Measurements from ENCODE around the gene HIVEP3.
"Not testable (repeated sequence)": the region's sequence is repeated elsewhere in the genome, so short reads cannot be mapped to it uniquely, and the experiment has no call there.

The HIVEP3 gene

DNA sequence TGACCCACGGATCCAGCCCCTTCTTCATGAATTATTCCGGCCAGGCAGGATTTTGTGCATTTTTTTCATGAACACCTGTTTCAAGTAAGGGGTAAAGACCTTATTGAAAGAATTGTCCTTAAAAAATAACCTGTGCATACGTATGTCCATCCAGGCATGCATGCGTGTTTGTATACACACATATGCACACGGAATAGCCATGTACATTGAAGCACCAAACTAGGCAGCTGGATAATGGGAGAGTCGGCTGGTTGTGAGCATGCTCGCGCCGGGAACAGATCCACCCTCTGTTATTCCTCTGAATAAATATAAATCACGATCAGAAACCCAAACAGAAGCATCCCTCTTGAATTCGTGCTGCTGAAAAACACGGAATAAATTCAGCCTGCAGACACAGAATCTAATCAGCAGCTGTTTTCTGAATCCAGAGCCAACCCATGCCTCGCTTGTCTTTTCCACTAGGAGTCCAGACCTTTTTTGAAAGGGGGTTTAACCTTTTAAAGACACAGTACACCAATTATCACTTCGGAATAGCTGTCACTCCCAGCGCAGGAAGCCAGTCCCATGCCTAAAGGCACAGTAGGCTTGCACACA is at the start of gene HIVEP3:
HIVEP3 (minus strand) TSS at position 473 of the 594 bp plus-strand sequence.
- DNase-seq, result peak; percentile 28

- DNase-seq, result no peak
These were observed 45.7 kb upstream of the HIVEP3 start for GRCh38 chr1:41964400-41964799.

DNA sequence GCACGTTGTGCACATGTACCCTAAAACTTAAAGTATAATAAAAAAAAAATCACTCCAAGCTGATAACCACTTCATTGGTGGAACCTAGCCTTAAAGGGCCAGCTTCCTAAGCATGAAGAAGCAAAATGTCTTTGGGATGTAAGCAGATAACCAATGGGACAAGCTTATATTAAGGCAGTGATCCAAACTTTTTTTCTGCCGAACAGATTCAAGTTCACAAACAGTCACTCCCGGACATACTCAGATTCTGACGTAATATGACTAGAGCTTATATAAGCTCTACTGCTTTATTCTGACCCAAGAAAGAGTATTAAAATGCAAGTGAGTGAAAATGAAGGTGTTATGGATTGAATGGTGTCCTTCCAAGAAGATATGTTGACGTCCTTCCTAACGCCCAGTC is 44.9 kb upstream of the HIVEP3 start:
- DNase-seq, result no peak

DNA sequence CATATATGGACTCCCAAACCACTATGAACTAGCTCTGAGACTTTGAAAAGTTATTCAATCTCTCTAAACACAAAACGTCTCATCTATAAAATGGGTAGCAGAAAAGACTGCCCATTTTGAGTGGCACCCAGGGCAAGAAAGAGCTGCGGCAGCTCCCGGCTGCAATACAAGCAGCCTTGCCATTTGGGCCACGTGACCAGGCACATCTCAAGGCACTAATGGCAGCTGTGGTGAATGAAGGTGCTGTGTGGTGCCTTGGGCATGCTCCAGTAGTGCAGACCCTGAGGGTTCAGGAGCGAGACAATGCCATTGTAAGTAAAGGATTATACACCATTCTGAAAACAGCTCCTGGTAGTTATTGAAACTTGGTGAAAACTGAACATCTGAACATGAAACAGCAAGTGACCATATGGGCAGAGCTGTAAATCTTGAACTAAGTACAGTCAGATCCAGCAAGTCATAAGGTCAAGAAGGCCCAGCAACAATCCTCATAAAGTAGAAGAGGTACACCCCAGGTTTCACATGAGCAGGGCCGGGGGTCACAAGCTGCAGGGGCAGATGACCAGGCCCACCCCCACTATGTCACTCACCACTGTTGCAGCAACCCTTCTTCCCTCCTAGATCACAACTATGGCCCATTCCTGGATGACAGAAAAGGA is 39.4 kb upstream of the HIVEP3 start:
- DNase-seq, result no peak

- DNase-seq, result no peak
These were observed 38.8 kb upstream of the HIVEP3 start for GRCh38 chr1:41957568-41957967.

- peak; percentile 50 for DNase-seq
These were observed 36.9 kb upstream of the HIVEP3 start for GRCh38 chr1:41955461-41956159.

GRCh38 chr1:41954533-41954944 is 35.8 kb upstream of the HIVEP3 start:
- no peak for DNase-seq

- DNase-seq, result no peak
These were observed 34.6 kb upstream of the HIVEP3 start for GRCh38 chr1:41953291-41953690.

DNA sequence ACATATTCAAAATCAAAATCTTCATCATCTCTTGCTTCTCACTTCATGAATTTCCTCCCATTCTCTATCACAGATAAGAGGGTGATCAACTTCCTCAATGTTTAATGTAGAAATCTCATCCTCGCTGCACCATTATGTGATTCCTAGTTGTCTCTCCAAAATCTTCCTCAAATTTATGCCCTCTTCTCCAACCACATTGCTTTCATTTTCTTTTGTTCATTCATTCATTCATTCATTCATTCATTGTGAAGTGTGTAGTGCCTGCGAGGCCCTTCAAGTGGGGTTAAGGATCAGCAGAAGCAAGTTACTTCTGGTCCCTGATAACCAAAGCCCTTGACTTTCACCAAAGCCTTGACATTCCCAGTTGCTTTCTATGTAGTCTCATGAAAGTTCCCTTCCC is 33.5 kb upstream of the HIVEP3 start:
- DNase-seq, result no peak

DNA sequence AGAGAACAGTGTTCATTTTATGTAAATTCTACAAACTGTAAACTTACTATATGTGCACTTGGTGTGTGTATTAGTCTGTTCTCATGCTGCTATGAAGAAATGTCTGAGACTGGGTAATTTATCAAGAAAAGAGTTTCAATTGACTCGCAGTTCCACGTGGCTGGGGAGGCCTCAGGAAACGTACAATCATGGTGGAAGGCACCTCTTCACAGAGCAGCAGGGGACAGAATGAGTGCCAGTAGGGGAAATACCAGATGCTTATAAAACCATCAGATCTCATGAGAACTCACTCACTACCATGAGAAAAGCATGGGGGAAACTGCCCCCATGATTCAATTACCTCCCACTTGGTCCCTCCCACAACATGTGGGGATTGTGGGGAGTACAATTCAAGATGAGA is 32.8 kb upstream of the HIVEP3 start:
- not testable (repeated sequence) for DNase-seq

DNA sequence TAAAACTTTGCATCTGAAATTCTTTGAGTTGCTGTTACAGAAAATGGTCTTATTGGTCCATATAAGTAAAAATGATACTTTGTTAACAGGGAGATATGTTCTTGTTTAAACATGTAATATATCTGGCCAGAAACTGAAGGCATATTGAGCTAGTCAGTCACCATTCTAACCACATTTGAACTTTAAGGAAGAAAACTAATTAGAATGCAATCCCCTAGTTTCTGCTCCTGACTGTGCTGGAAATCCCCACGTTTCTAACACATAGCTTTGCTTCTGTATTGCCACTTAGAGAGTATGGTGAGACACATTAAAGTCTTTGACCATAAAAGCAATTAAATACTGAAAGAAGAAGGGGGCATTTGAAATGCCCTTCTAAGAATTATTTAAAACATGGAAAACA is 32.1 kb upstream of the HIVEP3 start:
- DNase-seq, result peak; percentile 35

- not testable (repeated sequence) for DNase-seq
These were observed 27.2 kb upstream of the HIVEP3 start for GRCh38 chr1:41945946-41946345.

DNA sequence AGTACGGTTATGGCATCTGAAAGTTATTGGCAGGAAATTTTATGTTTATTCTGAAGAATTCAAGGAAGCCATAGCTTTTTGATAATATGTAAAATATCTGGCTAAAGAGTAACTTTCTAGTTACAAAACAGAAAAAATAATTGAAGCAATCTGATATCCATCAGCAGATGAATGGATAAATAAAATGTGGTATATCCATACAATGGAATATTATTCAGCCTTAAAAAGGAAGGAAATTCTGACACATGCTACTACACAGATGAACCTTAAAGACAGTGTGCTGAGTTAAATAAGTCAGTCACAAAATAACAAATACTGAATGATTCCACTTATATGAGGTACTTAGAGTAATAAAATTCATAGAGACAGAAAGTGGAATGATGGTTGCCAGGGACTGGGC is 25.0 kb upstream of the HIVEP3 start:
- no peak for DNase-seq

DNA sequence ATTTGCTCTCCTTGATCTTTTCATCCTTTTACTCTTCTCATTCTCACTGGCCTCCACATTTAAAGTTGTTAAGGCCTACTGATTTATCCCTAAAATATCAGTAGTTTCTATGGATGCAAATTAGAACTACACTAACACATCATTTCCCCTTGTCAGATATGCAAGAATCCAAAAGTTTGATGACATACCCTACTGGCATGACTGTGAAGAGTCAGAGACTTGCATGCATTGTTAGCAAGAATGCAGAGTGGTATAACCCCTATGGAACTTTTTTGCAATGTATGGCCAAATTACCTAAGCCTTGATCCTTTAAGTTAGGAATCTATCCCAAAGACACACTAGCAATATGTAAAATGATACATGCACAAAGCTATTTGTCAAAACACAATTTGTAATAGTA is 23.6 kb upstream of the HIVEP3 start:
- no peak for DNase-seq

DNA sequence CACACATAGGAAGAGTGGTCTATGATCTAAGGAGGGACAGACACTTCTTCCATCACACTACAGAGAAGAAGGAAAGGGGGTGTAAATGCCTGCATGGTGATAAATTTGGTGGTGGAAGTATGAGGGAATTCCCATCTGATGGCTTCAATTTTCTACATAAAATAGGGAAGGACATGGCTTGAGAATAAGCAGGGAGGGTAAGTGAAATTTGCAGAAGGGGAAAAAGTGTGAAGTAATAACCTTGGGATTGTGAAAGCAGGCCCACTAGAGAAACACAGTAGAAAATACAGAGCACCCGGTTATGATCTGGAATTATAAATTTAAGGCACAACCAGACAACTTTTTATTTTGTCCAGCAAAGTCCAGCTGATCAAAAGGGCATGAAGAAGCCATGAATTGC is 22.7 kb upstream of the HIVEP3 start:
- DNase-seq, result no peak

GRCh38 chr1:41939194-41939593 is 20.5 kb upstream of the HIVEP3 start:
- no peak for DNase-seq

GRCh38 chr1:41936107-41936506 is 17.4 kb upstream of the HIVEP3 start:
- DNase-seq, result peak; percentile 77

GRCh38 chr1:41935226-41935625 is 16.5 kb upstream of the HIVEP3 start:
- DNase-seq, result no peak

GRCh38 chr1:41933106-41933505 is 14.4 kb upstream of the HIVEP3 start:
- DNase-seq, result peak; percentile 35

DNA sequence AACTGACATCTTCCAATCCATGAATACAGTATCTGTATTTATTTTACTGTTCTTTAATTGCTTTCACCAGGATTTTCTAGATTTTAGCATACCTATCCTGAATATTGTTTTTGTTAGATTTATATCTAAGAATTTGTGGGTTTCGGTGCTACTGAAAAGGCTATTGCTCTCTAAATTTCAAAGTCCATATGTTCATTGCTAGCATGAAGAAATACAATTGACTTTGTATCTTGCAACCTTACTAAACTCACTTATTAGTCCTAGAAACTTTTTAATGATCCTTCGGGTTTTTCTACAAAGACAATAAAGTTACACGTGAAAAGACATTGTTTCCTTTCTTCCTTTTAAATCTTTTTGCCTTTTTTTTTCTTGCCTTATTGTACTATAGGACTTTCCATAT is 12.9 kb upstream of the HIVEP3 start:
- no peak for DNase-seq

- no peak for DNase-seq
These were observed 8.4 kb upstream of the HIVEP3 start for GRCh38 chr1:41927118-41927517.

- DNase-seq, result no peak
These were observed 7.0 kb upstream of the HIVEP3 start for GRCh38 chr1:41925712-41926111.

- no peak for DNase-seq
These were observed 6.2 kb upstream of the HIVEP3 start for GRCh38 chr1:41924911-41925310.

DNA sequence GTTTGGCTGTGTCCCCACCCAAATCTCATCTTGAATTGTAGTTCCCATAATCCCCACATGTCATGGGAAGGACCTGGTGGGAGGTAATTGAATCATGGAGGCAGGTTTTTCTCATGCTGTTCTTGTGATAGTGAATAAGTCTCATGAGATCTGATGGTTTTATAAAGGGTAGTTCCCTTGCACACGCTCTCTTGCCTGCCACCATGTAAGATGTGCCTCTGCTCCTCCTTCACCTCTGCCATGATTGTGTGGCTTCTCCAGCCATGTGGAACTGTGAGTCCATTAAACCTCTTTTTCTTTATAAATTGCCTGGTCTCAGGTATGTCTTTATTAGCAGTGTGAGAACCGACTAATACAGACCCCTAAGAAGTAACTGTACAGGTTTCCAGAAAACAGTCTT is 2.5 kb upstream of the HIVEP3 start:
- not testable (repeated sequence) for DNase-seq
